Measurements from ENCODE around the gene GRIA2.

The GRIA2 gene

DNA sequence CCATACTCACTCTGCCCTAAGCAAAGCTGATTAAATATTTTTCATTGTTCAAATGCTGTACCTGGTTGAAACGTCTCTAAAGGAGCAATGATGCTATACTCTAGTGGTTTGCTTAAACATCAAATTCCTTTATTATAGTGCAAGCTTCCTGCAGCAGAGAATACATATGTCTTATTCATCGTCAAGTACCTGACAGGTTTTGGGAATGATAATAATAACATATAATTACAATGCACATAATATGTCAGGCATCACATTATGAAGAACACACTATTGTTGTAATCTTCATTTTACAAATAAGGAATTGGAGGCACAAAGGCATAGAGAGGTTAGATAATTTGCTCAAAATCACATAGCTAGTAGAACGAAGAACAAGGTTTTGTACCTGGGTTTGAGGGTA, 151.6 kb downstream of the GRIA2 start:
- H3K27me3 ChIP-seq (ENCODE audit: insufficient read depth, low read length, poor library complexity): no peaks in the 10 kb centered on the region
- DNase-seq: no peak
- H3K9ac ChIP-seq (ENCODE audit: low read depth, low read length): no peak overlapping the region
- no peak overlapping the region for H3K4me3 ChIP-seq (ENCODE audit: low read depth in 1 of 2, low read length in 2 of 2)
- no peaks in the 10 kb centered on the region for H4K20me1 ChIP-seq (ENCODE audit: insufficient read depth, low read length)
- H3K36me3 ChIP-seq (ENCODE audit: insufficient read depth, low read length): no peaks in the 10 kb centered on the region
- H3K79me2 ChIP-seq (ENCODE audit: insufficient read depth, low read length): no peaks in the 10 kb centered on the region
- no peak overlapping the region for H3K4me2 ChIP-seq (ENCODE audit: insufficient read depth, low read length)
- ATAC-seq (ENCODE audit: insufficient read depth, low read depth): no peak
- no peak overlapping the region for H3K27ac ChIP-seq (ENCODE audit: low read length)
- no peaks in the 10 kb centered on the region for H3K4me1 ChIP-seq (ENCODE audit: insufficient read depth, low read length)
- H3K9me3 ChIP-seq (ENCODE audit: insufficient read depth, low read length, severe bottlenecking): no peaks in the 10 kb centered on the region
- TF ChIP-seq, protein P1, sequence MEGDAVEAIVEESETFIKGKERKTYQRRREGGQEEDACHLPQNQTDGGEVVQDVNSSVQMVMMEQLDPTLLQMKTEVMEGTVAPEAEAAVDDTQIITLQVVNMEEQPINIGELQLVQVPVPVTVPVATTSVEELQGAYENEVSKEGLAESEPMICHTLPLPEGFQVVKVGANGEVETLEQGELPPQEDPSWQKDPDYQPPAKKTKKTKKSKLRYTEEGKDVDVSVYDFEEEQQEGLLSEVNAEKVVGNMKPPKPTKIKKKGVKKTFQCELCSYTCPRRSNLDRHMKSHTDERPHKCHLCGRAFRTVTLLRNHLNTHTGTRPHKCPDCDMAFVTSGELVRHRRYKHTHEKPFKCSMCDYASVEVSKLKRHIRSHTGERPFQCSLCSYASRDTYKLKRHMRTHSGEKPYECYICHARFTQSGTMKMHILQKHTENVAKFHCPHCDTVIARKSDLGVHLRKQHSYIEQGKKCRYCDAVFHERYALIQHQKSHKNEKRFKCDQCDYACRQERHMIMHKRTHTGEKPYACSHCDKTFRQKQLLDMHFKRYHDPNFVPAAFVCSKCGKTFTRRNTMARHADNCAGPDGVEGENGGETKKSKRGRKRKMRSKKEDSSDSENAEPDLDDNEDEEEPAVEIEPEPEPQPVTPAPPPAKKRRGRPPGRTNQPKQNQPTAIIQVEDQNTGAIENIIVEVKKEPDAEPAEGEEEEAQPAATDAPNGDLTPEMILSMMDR (IDR thresholded peaks at IDR 0.05; ENCODE audit: borderline replicate concordance, extremely low read depth, low read length, poor library complexity, severe bottlenecking): no peak
- no peak for TF ChIP-seq EZH2 (IDR thresholded peaks at IDR 0.05; ENCODE audit: borderline replicate concordance, low read depth, low read length, severe bottlenecking)
- no peak overlapping the region for H2AFZ ChIP-seq (ENCODE audit: low read depth, low read length)

DNA sequence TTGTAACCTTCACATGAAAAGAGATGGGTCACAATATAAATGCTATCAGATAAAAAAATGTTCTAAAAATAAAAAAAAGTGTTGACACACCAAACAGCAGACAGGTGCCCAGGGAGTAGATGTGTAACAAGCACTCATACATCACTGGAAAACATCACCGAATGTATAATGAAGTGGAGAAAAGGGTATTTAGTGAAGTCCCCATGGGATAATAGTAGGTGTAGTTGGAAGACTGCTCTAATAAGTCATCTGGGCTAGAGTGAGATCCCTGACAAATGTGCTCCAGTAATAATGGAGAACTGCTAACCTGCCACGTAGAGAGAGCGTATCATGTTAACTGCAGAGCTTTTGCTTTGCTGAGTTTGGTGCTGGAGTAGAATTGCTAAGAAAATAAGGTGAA, 152.0 kb downstream of the GRIA2 start:
- Histone ChIP-seq H3K36me3 (ENCODE audit: insufficient read depth, low read length) (no peaks in the 10 kb centered on the region), H2AFZ (ENCODE audit: low read depth, low read length) (no peak overlapping the region), H3K9ac (ENCODE audit: low read depth, low read length) (no peak overlapping the region), H3K4me3 (ENCODE audit: low read depth in 1 of 2, low read length in 2 of 2) (no peak overlapping the region), H3K27ac (ENCODE audit: low read length) (no peak overlapping the region), H3K9me3 (ENCODE audit: insufficient read depth, low read length, severe bottlenecking) (no peaks in the 10 kb centered on the region), H3K4me2 (ENCODE audit: insufficient read depth, low read length) (no peak overlapping the region), H3K79me2 (ENCODE audit: insufficient read depth, low read length) (no peaks in the 10 kb centered on the region), H4K20me1 (ENCODE audit: insufficient read depth, low read length) (no peaks in the 10 kb centered on the region), H3K4me1 (ENCODE audit: insufficient read depth, low read length) (no peaks in the 10 kb centered on the region), H3K27me3 (ENCODE audit: insufficient read depth, low read length, poor library complexity) (no peaks in the 10 kb centered on the region)
- DNase-seq (no peak), ATAC-seq (ENCODE audit: insufficient read depth, low read depth) (no peak)
- TF ChIP-seq, protein P1 (IDR thresholded peaks at IDR 0.05; ENCODE audit: borderline replicate concordance, extremely low read depth, low read length, poor library complexity, severe bottlenecking): no peak
- no peak for TF ChIP-seq EZH2 (IDR thresholded peaks at IDR 0.05; ENCODE audit: borderline replicate concordance, low read depth, low read length, severe bottlenecking)

DNA sequence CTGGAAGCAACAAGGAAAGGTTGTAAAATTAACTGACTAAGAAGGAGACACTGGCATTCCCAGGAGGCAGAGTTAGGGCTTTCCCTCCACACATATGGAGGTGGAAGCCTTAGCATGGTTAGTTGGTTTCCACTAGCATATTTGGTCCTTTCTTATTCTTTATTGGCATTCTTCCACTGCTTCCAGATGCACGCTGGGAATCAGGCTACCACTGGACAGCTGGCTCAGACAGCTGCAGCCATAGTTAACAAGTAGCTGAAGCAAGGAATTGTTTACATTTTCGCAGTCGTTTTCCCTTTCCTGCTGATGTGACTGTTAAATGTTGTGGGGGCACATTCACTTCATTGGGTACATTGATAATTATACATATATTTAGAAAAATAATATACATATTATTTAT, 169.2 kb downstream of the GRIA2 start:
- Histone ChIP-seq H3K79me2 (ENCODE audit: insufficient read depth, low read length) (no peaks in the 10 kb centered on the region), H3K9ac (ENCODE audit: low read depth, low read length) (no peak overlapping the region), H3K27me3 (ENCODE audit: insufficient read depth, low read length, poor library complexity) (no peaks in the 10 kb centered on the region), H3K4me2 (ENCODE audit: insufficient read depth, low read length) (no peak overlapping the region), H3K36me3 (ENCODE audit: insufficient read depth, low read length) (no peaks in the 10 kb centered on the region), H3K27ac (ENCODE audit: low read length) (no peak overlapping the region), H2AFZ (ENCODE audit: low read depth, low read length) (no peak overlapping the region), H3K4me3 (ENCODE audit: low read depth in 1 of 2, low read length in 2 of 2) (no peak overlapping the region), H3K4me1 (ENCODE audit: insufficient read depth, low read length) (no peaks in the 10 kb centered on the region), H4K20me1 (ENCODE audit: insufficient read depth, low read length) (no peaks in the 10 kb centered on the region), H3K9me3 (ENCODE audit: insufficient read depth, low read length, severe bottlenecking) (no peaks in the 10 kb centered on the region)
- TF ChIP-seq, protein P1 (IDR thresholded peaks at IDR 0.05; ENCODE audit: borderline replicate concordance, extremely low read depth, low read length, poor library complexity, severe bottlenecking): no peak
- no peak for TF ChIP-seq EZH2 (IDR thresholded peaks at IDR 0.05; ENCODE audit: borderline replicate concordance, low read depth, low read length, severe bottlenecking)
- DNase-seq (no peak), ATAC-seq (ENCODE audit: insufficient read depth, low read depth) (no peak)

DNA sequence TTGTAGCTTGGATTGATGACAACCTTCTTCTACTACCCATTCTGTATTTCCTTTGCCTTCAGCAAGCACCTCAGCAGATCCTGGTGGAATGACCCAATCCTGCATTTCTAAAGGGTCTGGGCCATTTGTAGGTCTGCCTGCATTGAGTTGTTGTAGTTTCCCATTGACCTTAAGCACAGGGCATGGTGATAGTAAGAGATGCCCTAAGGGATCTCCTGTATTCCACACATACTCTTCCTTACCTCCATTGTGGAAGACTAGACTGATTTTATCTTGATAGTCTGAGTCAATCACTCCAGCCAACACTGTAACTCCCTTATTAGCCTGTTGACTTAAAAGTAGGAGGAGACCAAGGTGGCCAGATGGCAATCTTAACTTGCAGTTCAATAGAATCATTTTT, 184.5 kb downstream of the GRIA2 start:
- no peak for ATAC-seq (ENCODE audit: insufficient read depth, low read depth)
- H4K20me1 ChIP-seq (ENCODE audit: insufficient read depth, low read length): no peaks in the 10 kb centered on the region
- TF ChIP-seq, protein P1 (IDR thresholded peaks at IDR 0.05; ENCODE audit: borderline replicate concordance, extremely low read depth, low read length, poor library complexity, severe bottlenecking): no peak
- no peak overlapping the region for H3K4me3 ChIP-seq (ENCODE audit: low read depth in 1 of 2, low read length in 2 of 2)
- no peak for DNase-seq
- H3K27ac ChIP-seq (ENCODE audit: low read length): no peak overlapping the region
- no peaks in the 10 kb centered on the region for H3K27me3 ChIP-seq (ENCODE audit: insufficient read depth, low read length, poor library complexity)
- H3K9ac ChIP-seq (ENCODE audit: low read depth, low read length): no peak overlapping the region
- H2AFZ ChIP-seq (ENCODE audit: low read depth, low read length): no peak overlapping the region
- peaks cover 3% of the 10 kb centered on the region for H3K9me3 ChIP-seq (ENCODE audit: insufficient read depth, low read length, severe bottlenecking)
- no peaks in the 10 kb centered on the region for H3K79me2 ChIP-seq (ENCODE audit: insufficient read depth, low read length)
- no peak overlapping the region for H3K4me2 ChIP-seq (ENCODE audit: insufficient read depth, low read length)
- no peaks in the 10 kb centered on the region for H3K36me3 ChIP-seq (ENCODE audit: insufficient read depth, low read length)
- no peaks in the 10 kb centered on the region for H3K4me1 ChIP-seq (ENCODE audit: insufficient read depth, low read length)

All from DND-41 (cell line).